Muscle layer of duodenum (tissue), 2 donors: ENCODE data around the gene YIF1B.

Source experiments
- H3K27ac ChIP-seq: one replicate; pipeline ENCODE4 v1.7.0; 2013; ENCODE audit warnings: mild to moderate bottlenecking, low read length
- H3K27me3 ChIP-seq: one replicate; pipeline ENCODE4 v1.7.0; 2013; ENCODE audit warnings: low read depth, mild to moderate bottlenecking, control low read depth, low read length
- H3K36me3 ChIP-seq, 2 donors: one replicate each; pipeline ENCODE4 v1.7.0; 2013; ENCODE audit warnings: low read length in 2 of 2, control low read depth in 1 of 2, mild to moderate bottlenecking in 1 of 2; ENCODE audit not compliant: insufficient read depth in 2 of 2, control insufficient read depth in 1 of 2
- H3K4me1 ChIP-seq, 2 donors: one replicate each; pipeline ENCODE4 v1.7.0; 2013; ENCODE audit warnings: low read length in 2 of 2, mild to moderate bottlenecking in 2 of 2, control low read depth in 1 of 2, moderate library complexity in 1 of 2; ENCODE audit not compliant: insufficient read depth in 2 of 2, control insufficient read depth in 1 of 2
- H3K4me3 ChIP-seq, 2 donors: one replicate each; pipeline ENCODE4 v1.7.0; 2013; ENCODE audit warnings: low read length in 2 of 2, low read depth in 1 of 2, mild to moderate bottlenecking in 1 of 2
- H3K9me3 ChIP-seq, 2 donors: one replicate each; pipeline ENCODE4 v1.7.0; 2013; ENCODE audit warnings: low read length in 2 of 2, control low read depth in 1 of 2, mild to moderate bottlenecking in 1 of 2; ENCODE audit not compliant: control insufficient read depth in 1 of 2
- donor health status: healthy.

Gene YIF1B

DNA sequence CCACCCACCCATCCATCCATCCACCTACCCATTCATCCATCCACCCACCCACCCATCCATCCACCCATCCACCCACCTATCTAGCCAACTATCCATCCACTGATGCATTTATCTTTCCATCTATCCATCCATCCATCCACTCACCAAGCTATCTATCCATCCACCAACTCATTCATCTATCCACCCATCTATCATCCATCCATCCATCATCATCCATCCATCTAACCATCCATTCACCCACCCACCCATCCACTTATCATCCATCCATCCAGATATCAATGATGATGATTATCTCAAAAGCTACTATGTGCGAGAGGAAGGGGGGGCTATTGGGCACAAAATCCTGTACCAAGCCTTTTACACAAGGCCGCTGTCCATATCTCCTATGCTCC is 5.5 kb downstream of the YIF1B start:
- peaks cover 0 to 3% of the 10 kb centered on the region in 2 donors for H3K4me1 ChIP-seq
- H3K4me3 ChIP-seq: no peak overlapping the region
- H3K27me3 ChIP-seq: no peaks in the 10 kb centered on the region
- no peaks in the 10 kb centered on the region for H3K9me3 ChIP-seq
- peaks cover 8 to 31% of the 10 kb centered on the region in 2 donors for H3K36me3 ChIP-seq
- H3K27ac ChIP-seq: no peak overlapping the region

DNA sequence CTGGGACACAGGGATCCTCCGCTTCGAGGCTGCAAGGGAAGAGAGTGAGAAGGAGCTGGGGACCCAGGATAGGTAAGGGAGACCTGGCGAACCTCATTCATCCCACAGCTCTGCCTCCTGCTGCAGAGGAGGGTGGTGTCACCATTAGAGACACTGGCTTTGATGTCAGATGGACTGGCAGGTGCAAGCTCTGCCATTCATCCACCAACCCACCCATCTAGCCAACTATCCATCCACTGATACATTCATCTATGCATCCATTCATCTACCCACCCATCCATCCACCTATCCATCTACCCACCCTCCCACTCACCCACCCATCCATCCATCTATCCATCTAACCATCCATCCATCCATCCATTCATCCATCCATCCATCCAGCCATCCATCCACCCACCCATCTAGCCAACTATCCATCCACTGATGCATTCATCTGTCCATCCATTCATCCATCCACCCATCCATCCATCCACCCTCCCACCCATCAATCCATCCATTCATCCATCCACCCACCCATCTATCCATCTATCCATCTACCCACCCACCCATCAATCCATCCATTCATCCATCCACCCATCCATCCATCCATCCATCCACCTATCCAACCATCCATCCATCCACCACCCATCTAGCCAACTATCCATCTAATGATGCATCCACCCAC is 6.0 kb downstream of the YIF1B start:
- no peaks in the 10 kb centered on the region for H3K4me1 ChIP-seq
- H3K27ac ChIP-seq: no peak overlapping the region
- peaks cover 8 to 31% of the 10 kb centered on the region in 2 donors for H3K36me3 ChIP-seq
- no peaks in the 10 kb centered on the region for H3K27me3 ChIP-seq
- H3K9me3 ChIP-seq: no peaks in the 10 kb centered on the region
- no peak overlapping the region for H3K4me3 ChIP-seq

DNA sequence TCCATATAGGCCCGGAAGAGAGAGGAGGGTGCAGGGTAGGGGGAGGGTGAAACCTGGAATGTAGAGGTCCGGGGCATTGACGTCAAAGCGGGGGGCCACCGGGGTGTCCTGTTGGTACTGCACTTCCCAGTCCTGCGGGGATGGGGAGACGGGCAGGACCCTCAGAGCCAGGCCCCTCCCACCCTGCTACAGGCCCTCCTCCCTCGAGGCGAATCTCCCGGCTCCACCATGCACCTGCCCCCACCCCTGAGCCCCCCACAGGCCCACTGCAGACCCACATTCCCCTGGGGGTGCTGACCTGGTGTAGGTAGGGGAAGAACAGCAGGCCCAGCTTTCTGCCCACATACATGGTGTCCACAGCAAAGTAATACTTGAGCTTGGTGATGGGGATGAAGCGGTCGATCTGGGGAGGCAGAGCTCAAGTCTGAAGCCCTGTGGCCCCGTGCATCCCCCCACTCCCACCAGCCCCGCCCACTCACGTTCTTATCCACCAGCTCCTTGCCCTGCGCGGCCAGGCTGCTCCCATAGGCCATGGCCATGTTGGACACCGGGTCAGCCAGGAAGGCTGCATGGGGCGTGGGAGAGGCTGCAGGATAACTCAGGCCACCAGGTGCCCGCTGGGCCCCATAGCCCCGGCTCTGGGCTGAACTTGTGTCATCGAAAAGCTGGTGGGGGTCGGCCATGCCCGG is 6.7 kb downstream of the YIF1B start:
- no peaks in the 10 kb centered on the region for H3K9me3 ChIP-seq
- no peaks in the 10 kb centered on the region for H3K4me1 ChIP-seq
- peaks cover 8 to 31% of the 10 kb centered on the region in 2 donors for H3K36me3 ChIP-seq
- H3K27me3 ChIP-seq: no peaks in the 10 kb centered on the region
- H3K27ac ChIP-seq: no peak overlapping the region
- no peak overlapping the region for H3K4me3 ChIP-seq

DNA sequence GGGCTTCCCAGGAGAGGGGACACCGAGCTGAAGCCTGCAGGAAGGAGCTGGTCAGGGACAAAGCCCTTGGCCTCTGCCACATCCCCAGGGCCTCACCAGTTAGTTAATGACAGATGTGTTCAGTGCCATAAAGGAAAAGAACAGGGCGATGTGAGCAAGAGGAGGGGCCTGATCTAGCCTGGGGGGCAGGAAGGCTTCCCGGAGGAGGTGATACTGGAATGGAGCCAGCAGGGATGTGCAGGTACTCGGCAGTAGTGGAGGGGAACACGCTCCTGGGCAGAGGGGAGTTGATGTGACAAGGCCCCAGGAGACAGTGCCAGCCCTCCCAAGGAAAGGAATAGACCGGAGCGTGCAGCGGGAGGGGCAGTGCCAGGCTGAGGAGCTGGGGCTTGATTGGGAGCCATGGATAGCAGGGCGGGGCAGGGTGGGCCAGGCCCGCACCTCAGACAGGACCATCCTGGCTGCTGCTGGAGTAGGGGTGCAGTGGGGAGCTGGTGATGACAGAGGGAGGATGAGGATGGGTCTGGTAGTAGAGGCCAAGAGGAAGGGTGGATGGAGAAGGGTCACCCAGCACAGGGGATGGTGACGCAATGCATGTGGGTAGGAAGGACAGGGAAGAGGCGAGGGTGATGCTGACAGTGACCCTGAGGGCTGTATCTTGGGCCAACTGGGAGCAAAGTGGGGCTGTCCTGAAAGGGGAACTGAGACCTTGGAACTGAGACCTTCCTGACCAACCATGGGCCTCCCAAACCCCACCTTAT is 7.6 kb downstream of the YIF1B start:
- no peak overlapping the region for H3K27ac ChIP-seq
- no peaks in the 10 kb centered on the region for H3K9me3 ChIP-seq
- no peaks in the 10 kb centered on the region for H3K4me1 ChIP-seq
- no peak overlapping the region for H3K4me3 ChIP-seq
- H3K36me3 ChIP-seq: peaks cover 8 to 31% of the 10 kb centered on the region in 2 donors
- no peaks in the 10 kb centered on the region for H3K27me3 ChIP-seq

DNA sequence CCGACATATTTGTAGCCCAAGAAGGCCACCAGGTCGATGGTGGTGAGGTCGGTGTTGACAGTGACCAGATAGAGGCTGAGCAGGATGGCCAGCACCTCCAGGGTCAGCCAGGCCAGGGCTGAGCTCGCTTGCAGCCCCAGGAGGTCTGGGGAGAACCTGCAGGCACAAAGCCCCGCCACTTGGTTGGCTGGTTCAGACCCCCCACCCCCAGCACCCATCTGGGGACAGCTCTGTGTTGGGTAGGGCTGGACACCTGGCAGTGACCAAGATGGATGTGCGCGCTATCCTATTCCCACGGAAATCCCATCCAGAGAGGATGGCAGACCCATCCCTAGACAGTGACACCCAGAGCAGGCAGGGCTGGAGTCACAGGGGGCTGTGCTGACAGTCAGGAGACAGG is 8.2 kb downstream of the YIF1B start:
- Histone ChIP-seq H3K36me3 (peaks cover 8 to 31% of the 10 kb centered on the region in 2 donors), H3K27me3 (no peaks in the 10 kb centered on the region), H3K4me1 (no peaks in the 10 kb centered on the region), H3K4me3 (no peak overlapping the region), H3K9me3 (no peaks in the 10 kb centered on the region), H3K27ac (no peak overlapping the region)

DNA sequence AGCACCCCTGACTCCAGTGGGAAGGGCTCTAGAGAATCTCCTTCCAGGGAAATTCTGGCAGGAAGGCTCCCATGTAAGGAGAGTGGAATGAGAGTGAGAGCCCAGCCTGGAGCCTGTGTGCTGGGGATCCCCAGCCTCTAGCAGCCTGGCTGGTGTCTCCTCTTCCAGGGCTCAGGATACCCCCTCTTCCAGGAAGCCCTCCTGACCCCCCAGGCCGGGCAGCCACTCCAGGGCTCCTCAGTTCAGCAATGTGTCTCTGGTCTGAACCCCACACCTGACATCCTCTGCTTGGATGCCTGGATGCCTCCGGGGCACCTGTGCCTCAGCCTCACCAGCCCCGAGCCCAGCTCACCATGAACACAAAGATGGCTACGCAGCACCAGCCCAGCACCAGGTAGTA is 8.7 kb downstream of the YIF1B start:
- no peaks in the 10 kb centered on the region for H3K9me3 ChIP-seq
- peaks cover 8 to 31% of the 10 kb centered on the region in 2 donors for H3K36me3 ChIP-seq
- H3K27ac ChIP-seq: no peak overlapping the region
- H3K4me3 ChIP-seq: no peak overlapping the region
- H3K4me1 ChIP-seq: no peaks in the 10 kb centered on the region
- H3K27me3 ChIP-seq: no peaks in the 10 kb centered on the region

DNA sequence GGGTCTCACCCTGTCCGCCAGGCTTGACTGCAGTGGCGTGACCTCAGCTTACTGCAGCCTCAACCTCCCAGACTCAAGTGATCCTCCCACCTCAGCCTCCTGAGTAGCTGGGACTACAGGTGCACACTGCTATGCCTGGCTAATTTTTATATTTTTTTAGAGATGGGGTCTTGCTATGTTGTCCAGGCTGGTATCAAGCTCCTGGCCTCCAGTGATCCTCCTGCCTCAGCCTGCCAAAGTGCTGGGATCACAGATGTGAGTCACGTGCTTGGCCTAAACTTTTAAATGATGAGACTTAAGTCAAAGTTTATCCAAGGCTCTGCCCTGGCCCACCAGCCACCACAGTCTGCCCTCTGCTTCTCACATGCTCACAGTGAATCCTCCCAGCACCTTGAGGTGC is 9.5 kb downstream of the YIF1B start:
- Histone ChIP-seq H3K4me1 (no peaks in the 10 kb centered on the region), H3K4me3 (no peak overlapping the region), H3K36me3 (peaks cover 8 to 31% of the 10 kb centered on the region in 2 donors)

DNA sequence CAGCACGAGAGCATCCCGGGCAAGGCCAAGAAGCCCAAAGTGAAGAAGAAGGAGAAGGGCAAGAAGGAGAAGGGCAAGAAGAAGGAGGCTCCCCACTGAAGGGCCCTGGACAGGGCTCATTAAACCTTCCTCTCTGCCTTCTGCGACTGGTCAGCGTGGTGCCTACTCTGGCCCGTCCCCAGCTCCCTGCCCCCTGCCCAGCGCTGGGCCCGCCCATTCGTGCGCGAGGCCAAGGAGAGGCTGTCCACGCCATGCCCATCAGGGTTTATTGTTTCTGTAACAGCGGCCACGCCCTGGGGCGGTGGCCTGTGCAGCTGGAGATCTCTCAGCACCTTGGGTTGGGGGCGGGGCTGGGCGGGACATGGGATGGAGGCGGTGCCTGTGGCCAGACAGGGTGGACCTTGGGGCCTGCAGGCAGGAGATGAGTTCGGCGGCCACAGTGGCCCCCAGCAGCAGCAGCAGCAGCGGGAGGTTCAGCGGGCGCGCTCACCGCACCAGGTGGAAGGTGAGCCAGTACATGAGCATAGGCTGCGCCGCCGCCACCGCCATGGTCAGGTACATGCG is 10.8 kb downstream of the YIF1B start:
- no peaks in the 10 kb centered on the region for H3K4me1 ChIP-seq
- no peak overlapping the region for H3K4me3 ChIP-seq
- peak overlapping the region; percentile 67 for H3K27ac ChIP-seq
- peaks cover 8 to 31% of the 10 kb centered on the region in 2 donors for H3K36me3 ChIP-seq
- H3K9me3 ChIP-seq: no peaks in the 10 kb centered on the region
- H3K27me3 ChIP-seq: no peaks in the 10 kb centered on the region

More for the DNA sequence above, 9.5 kb downstream of the YIF1B start:
- H3K27ac ChIP-seq: no peak overlapping the region
- no peaks in the 10 kb centered on the region for H3K27me3 ChIP-seq
- H3K9me3 ChIP-seq: no peaks in the 10 kb centered on the region

DNA sequence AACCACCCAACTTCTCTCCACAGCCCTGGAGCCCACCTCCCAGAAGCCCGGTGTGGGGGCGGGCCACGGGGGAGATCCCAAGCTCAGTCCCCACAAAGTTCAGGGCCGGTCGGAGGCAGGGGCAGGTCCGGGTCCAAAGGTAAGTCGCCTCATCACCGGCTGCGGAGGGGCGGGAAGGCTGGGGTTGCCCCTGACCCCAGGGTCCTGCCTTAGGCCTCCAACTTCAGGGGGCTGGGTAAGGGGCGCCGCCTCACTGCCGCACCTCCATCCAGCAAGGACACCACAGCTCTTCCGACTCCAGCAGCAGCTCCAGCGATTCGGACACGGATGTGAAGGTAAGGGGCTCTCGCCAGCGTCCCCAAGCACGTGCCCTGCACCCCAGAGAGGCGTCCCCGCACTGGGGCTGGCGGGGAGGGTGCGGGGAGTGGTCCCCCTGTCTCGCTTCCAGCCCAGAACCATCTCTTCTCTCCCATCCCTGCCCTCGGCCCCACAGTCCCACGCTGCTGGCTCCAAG is 11.3 kb downstream of the YIF1B start:
- Histone ChIP-seq H3K4me1 (no peaks in the 10 kb centered on the region), H3K9me3 (no peaks in the 10 kb centered on the region), H3K27me3 (no peaks in the 10 kb centered on the region), H3K27ac (peak overlapping the region; percentile 67), H3K4me3 (no peak overlapping the region), H3K36me3 (peaks cover 8 to 29% of the 10 kb centered on the region in 2 donors)

DNA sequence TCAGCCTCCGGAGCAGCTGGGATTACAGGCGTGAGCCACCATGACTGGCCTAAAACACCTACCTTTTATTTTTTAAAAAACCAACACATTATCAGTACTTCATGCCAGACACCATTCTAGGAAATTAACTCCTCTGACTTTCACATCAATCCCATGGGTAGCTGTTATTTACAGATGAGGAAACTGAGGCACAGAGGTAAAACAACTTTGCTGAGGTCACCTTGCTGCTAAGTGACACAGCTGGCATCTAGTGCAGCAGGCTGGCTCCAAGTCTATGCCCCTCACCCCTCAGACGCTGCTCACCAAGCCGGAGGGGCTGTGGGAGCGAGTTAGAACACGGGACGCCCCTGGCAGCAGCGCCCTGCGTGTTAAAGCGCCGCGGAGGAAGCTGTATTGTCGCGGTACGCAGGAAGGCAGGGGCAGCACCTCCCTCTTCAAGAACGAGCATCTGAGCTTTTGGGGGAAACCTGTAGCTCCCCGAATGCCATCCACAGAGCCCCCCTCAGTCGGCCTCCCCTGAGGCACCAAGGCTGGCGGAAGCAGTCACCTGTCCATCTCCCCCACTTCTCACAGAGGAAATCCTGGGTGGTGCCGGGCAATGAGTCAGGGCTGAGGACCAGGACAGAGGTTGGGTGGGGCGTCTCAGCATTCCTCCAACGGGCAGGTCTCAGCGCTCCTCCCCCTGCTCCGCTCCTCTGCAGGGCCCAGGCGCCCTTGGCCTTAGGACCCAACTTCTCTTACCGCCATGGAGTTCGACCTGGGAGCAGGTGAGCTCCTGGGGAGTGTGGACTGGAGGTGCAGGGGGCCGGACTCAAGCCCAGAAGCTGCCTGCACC is 12.0 kb downstream of the YIF1B start, which contains the start of gene C19orf33:
Gene C19orf33, plus strand, starts transcription at position 735 of the 835 bp plus-strand sequence. Its CDS starts 11 bp downstream, at position 746.
- Histone ChIP-seq H3K27me3 (no peaks in the 10 kb centered on the region), H3K27ac (peak within 1 kb of the TSS; percentile 82), H3K4me3 (peak within 1 kb of the TSS in 1 of 2 donors; percentile 19), H3K36me3 (peaks cover 8 to 22% of the 10 kb centered on the region in 2 donors), H3K4me1 (no peaks in the 10 kb centered on the region), H3K9me3 (no peaks in the 10 kb centered on the region)
